H9 (cell line): Measurements from ENCODE around the gene SKAP1. TPM values are rescaled to one million over a fixed set of nuclear protein-coding genes. Genes with fewer than 3 reads are reported as not detected.

Source experiments
- DNase-seq: peaks from one replicate; pipeline ENCODE4 v3.0.0-alpha.2; 2017
- H2AFZ ChIP-seq: one replicate; pipeline ENCODE4 v1.6.1; 2013; ENCODE audit warnings: mild to moderate bottlenecking, low read length, control low read depth, moderate library complexity
- H2AK5ac ChIP-seq: 2 replicates; pipeline ENCODE4 v1.6.1; 2013; ENCODE audit warnings: low read length, control low read depth, mixed read lengths; ENCODE audit not compliant: insufficient read length
- H2BK120ac ChIP-seq: one replicate; pipeline ENCODE4 v1.6.1; 2013; ENCODE audit warnings: low read depth, mild to moderate bottlenecking, low read length, control low read depth, inconsistent platforms; ENCODE audit not compliant: poor library complexity, severe bottlenecking
- H2BK12ac ChIP-seq: 2 replicates; pipeline ENCODE4 v1.6.1; 2013; ENCODE audit warnings: low read length, control low read depth, mixed read lengths, low read depth; ENCODE audit not compliant: insufficient read length
- H2BK15ac ChIP-seq: 2 replicates; pipeline ENCODE4 v1.6.1; 2013; ENCODE audit warnings: low read depth, low read length, control low read depth
- H2BK20ac ChIP-seq: one replicate; pipeline ENCODE4 v1.6.1; 2013; ENCODE audit warnings: low read depth, mild to moderate bottlenecking, low read length, control low read depth, inconsistent platforms; ENCODE audit not compliant: poor library complexity, severe bottlenecking
- H2BK5ac ChIP-seq: 2 replicates; pipeline ENCODE4 v1.6.1; 2013; ENCODE audit warnings: low read length, control low read depth, mixed read lengths; ENCODE audit not compliant: insufficient read length
- H3K14ac ChIP-seq: 2 replicates; pipeline ENCODE4 v1.6.1; 2013; ENCODE audit warnings: low read length, control low read depth; ENCODE audit not compliant: insufficient read depth
- H3K18ac ChIP-seq: 2 replicates; pipeline ENCODE4 v1.6.1; 2013; ENCODE audit warnings: low read depth, mild to moderate bottlenecking, mixed read lengths, low read length, control low read depth; ENCODE audit not compliant: insufficient read length
- H3K23ac ChIP-seq: 2 replicates; pipeline ENCODE4 v1.6.1; 2013; ENCODE audit warnings: low read length, control low read depth, mixed read lengths, low read depth; ENCODE audit not compliant: insufficient read length
- H3K23me2 ChIP-seq: 2 replicates; pipeline ENCODE4 v1.6.1; 2013; ENCODE audit warnings: low read depth, mild to moderate bottlenecking, mixed read lengths, low read length, control low read depth; ENCODE audit not compliant: insufficient read length, poor library complexity, severe bottlenecking
- H3K27ac ChIP-seq: 2 replicates; pipeline ENCODE4 v1.5.1; 2013; ENCODE audit warnings: low read length, control low read depth, mixed read lengths, low read depth; ENCODE audit not compliant: insufficient read length
- H3K27me3 ChIP-seq: 2 replicates; pipeline ENCODE4 v1.6.1; 2013; ENCODE audit warnings: low read length, control low read depth, inconsistent platforms; ENCODE audit not compliant: insufficient read depth
- H3K4ac ChIP-seq: 2 replicates; pipeline ENCODE4 v1.6.1; 2013; ENCODE audit warnings: low read depth, mild to moderate bottlenecking, control low read depth, inconsistent platforms, low read length, moderate library complexity
- H3K4me1 ChIP-seq: 2 replicates; pipeline ENCODE4 v1.6.1; 2013; ENCODE audit warnings: low read length, control low read depth, inconsistent platforms; ENCODE audit not compliant: insufficient read depth
- H3K4me2 ChIP-seq: 2 replicates; pipeline ENCODE4 v1.6.1; 2013; ENCODE audit warnings: low read length, control low read depth, mixed read lengths; ENCODE audit not compliant: insufficient read length, insufficient read depth
- H3K56ac ChIP-seq: 2 replicates; pipeline ENCODE4 v1.6.1; 2013; ENCODE audit warnings: low read depth, mild to moderate bottlenecking, mixed read lengths, low read length, control low read depth; ENCODE audit not compliant: insufficient read length
- H3K79me1 ChIP-seq: 2 replicates; pipeline ENCODE4 v1.6.1; 2013; ENCODE audit warnings: low read depth, mild to moderate bottlenecking, moderate library complexity, low read length, control low read depth, inconsistent platforms; ENCODE audit not compliant: insufficient read depth, poor library complexity, severe bottlenecking
- H3K79me2 ChIP-seq: 2 replicates; pipeline ENCODE4 v1.6.1; 2013; ENCODE audit warnings: low read length, control low read depth, inconsistent platforms; ENCODE audit not compliant: insufficient read depth
- H3K9ac ChIP-seq: 2 replicates; pipeline ENCODE4 v1.6.1; 2013; ENCODE audit warnings: low read length, control low read depth, mixed read lengths; ENCODE audit not compliant: insufficient read length; ENCODE audit errors: extremely low read depth
- H3K9me3 ChIP-seq: one replicate; pipeline ENCODE4 v1.6.1; 2013; ENCODE audit warnings: low read depth, low read length, inconsistent platforms; ENCODE audit not compliant: control insufficient read depth
- H3T11ph ChIP-seq: one replicate; pipeline ENCODE4 v1.6.1; 2013; ENCODE audit warnings: mild to moderate bottlenecking, low read length, control low read depth, inconsistent platforms
- H4K20me1 ChIP-seq: one replicate; pipeline ENCODE4 v1.6.1; 2013; ENCODE audit not compliant: control insufficient read depth, insufficient read length, insufficient read depth
- H4K5ac ChIP-seq: 2 replicates; pipeline ENCODE4 v1.6.1; 2013; ENCODE audit warnings: low read depth, mild to moderate bottlenecking, mixed read lengths, low read length, control low read depth; ENCODE audit not compliant: insufficient read length
- H4K8ac ChIP-seq: replicated peaks from 2 replicates; pipeline ENCODE4 v1.6.1; 2013; ENCODE audit warnings: low read length, control low read depth, mixed read lengths, low read depth; ENCODE audit not compliant: insufficient read length
- H4K91ac ChIP-seq: 2 replicates; pipeline ENCODE4 v1.6.1; 2013; ENCODE audit warnings: low read depth, mild to moderate bottlenecking, moderate library complexity, mixed read lengths, low read length, control low read depth; ENCODE audit not compliant: insufficient read length
- H3K27ac Mint-ChIP-seq, 3 experiments: 2 replicates in 2 of 3; 3 replicates in 1 of 3; pipeline ENCODE4 v1.8.0; 2020 to 2021; ENCODE audit warnings: mixed read lengths in 3 of 3, mild to moderate bottlenecking in 1 of 3, moderate library complexity in 1 of 3
- H3K27me3 Mint-ChIP-seq: 2 replicates; pipeline ENCODE4 v1.8.0; 2021; ENCODE audit warnings: low read depth, mild to moderate bottlenecking, moderate library complexity, mixed read lengths
- H3K36me3 Mint-ChIP-seq, 3 experiments: 2 replicates in 2 of 3; 3 replicates in 1 of 3; pipeline ENCODE4 v1.8.0; 2020 to 2021; ENCODE audit warnings: low read depth in 3 of 3, mixed read lengths in 3 of 3; ENCODE audit not compliant: insufficient read depth in 1 of 3
- H3K4me1 Mint-ChIP-seq, 2 experiments: 2 replicates each; pipeline ENCODE4 v1.8.0; 2020; ENCODE audit warnings: mixed read lengths in 2 of 2
- H3K4me3 Mint-ChIP-seq, 2 experiments: 2 replicates in 1 of 2; 3 replicates in 1 of 2; pipeline ENCODE4 v1.8.0; 2020 to 2021; ENCODE audit warnings: mild to moderate bottlenecking in 2 of 2, mixed read lengths in 2 of 2, moderate library complexity in 1 of 2
- H3K9me3 Mint-ChIP-seq, 2 experiments: 2 replicates in 1 of 2; 3 replicates in 1 of 2; pipeline ENCODE4 v1.8.0; 2020; ENCODE audit warnings: mild to moderate bottlenecking in 2 of 2, mixed read lengths in 2 of 2, moderate library complexity in 1 of 2
- WGBS: extraction: QIAGEN DNeasy Blood & Tissue Kit; methylation state at CpG from one replicate; pipeline ENCODE4 v1.1.7; 2013; ENCODE audit warnings: missing lambda C conversion rate, low lambda C conversion rate, mixed read lengths; ENCODE audit not compliant: insufficient read length; ENCODE audit errors: extremely low coverage; 5-methylcytosine and 5-hydroxymethylcytosine counted together
- total RNA-seq: library from RNA; stranded (reverse); gene quantifications from 2 replicates; pipeline ENCODE4 v1.2.1, GENCODE V29; 2021
- TF ChIP-seq, protein P1 (sequence below): fragments of 200-600 bp; sonication (generic); conservative IDR thresholded peaks from 3 replicates; pipeline ENCODE4 v1.8.0; 2021; ENCODE audit warnings: antibody characterized with exemption, mild to moderate bottlenecking

The SKAP1 gene
- total RNA-seq, 1 experiment from 2014 or later, result not detected

GRCh38 chr17:48330421-48330820 is 99.6 kb downstream of the SKAP1 start:
- Histone ChIP-seq H4K5ac (no peak overlapping the region), H2BK12ac (no peak overlapping the region), H3K4me1 (no peaks in the 10 kb centered on the region), H3K79me1 (no peaks in the 10 kb centered on the region), H3K14ac (no peak overlapping the region), H4K20me1 (no peaks in the 10 kb centered on the region), H3K18ac (no peak overlapping the region), H3K9me3 (no peaks in the 10 kb centered on the region), H3K79me2 (no peaks in the 10 kb centered on the region), H2AFZ (no peak overlapping the region), H3K56ac (no peak overlapping the region), H2BK20ac (no peak overlapping the region), H3T11ph (no peak overlapping the region), H3K23me2 (no peaks in the 10 kb centered on the region), H2BK120ac (no peak overlapping the region), H3K4me2 (no peak overlapping the region), H2BK5ac (no peak overlapping the region), H2BK15ac (no peak overlapping the region), H4K91ac (no peak overlapping the region), H3K23ac (no peak overlapping the region), H4K8ac (no peak overlapping the region), H3K9ac (no peak overlapping the region), H3K4ac (no peak overlapping the region), H3K27ac (no peak overlapping the region), H2AK5ac (no peak overlapping the region), H3K27me3 (no peaks in the 10 kb centered on the region)
- no peak overlapping the region for H3K27ac Mint-ChIP-seq
- H3K36me3 Mint-ChIP-seq, result no peaks in the 10 kb centered on the region
- no peaks in the 10 kb centered on the region for H3K9me3 Mint-ChIP-seq
- H3K27me3 Mint-ChIP-seq, result peaks cover 35% of the 10 kb centered on the region
- no CpG with 5 or more reads among the region's 3 CpGs for WGBS
- TF ChIP-seq, protein P1, sequence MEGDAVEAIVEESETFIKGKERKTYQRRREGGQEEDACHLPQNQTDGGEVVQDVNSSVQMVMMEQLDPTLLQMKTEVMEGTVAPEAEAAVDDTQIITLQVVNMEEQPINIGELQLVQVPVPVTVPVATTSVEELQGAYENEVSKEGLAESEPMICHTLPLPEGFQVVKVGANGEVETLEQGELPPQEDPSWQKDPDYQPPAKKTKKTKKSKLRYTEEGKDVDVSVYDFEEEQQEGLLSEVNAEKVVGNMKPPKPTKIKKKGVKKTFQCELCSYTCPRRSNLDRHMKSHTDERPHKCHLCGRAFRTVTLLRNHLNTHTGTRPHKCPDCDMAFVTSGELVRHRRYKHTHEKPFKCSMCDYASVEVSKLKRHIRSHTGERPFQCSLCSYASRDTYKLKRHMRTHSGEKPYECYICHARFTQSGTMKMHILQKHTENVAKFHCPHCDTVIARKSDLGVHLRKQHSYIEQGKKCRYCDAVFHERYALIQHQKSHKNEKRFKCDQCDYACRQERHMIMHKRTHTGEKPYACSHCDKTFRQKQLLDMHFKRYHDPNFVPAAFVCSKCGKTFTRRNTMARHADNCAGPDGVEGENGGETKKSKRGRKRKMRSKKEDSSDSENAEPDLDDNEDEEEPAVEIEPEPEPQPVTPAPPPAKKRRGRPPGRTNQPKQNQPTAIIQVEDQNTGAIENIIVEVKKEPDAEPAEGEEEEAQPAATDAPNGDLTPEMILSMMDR, result no peak
- 0 out of 4 replicates have a peak, but pooled peaks cover 0 to 3% of the 10 kb centered on the region in 2 experiments for H3K4me1 Mint-ChIP-seq
- no peak overlapping the region for H3K4me3 Mint-ChIP-seq
- no peak for DNase-seq
